Naive thymus-derived CD4-positive, alpha-beta T cell (primary cell): ENCODE measurements around the gene PLCL1. TPM values are rescaled to one million over a fixed set of nuclear protein-coding genes. Genes with fewer than 3 reads are reported as not detected.
A peak's percentile ranks its signal among the peaks of the same experiment; 100 is the strongest.

ENCODE experiments used
- ATAC-seq: fragments of 150-1000 bp; cut with Tn5 transposase; 2 replicates; pipeline ENCODE4 v1.10.0; 2021; ENCODE audit warnings: mild to moderate bottlenecking, moderate library complexity
- CTCF ChIA-PET: fragments of 350-600 bp; sonication (Branson Sonifier 250); formaldehyde crosslinking; loops from one replicate; lab custom pipeline; 2021; ENCODE audit warnings: antibody characterized with exemption; lab: Charles Lee
- POLR2A ChIA-PET: fragments of 350-600 bp; sonication (Branson Sonifier 250); formaldehyde crosslinking; loops from one replicate; lab custom pipeline; 2021; ENCODE audit warnings: antibody characterized with exemption, inconsistent platforms; lab: Charles Lee
- DNase-seq, 9 donors: peaks; one replicate each; pipeline versions ENCODE4 v3.0.0 to v3.0.0-alpha.2; 2020 to 2022; ENCODE audit warnings: mixed read lengths in 1 of 9
- H3K27ac ChIP-seq: one replicate; pipeline ENCODE4 v1.7.0; 2013; ENCODE audit warnings: mild to moderate bottlenecking, low read depth, low read length, moderate library complexity
- H3K27me3 ChIP-seq, 2 donors: one replicate each; pipeline ENCODE4 v1.7.0; 2013; ENCODE audit warnings: low read length in 2 of 2, mild to moderate bottlenecking in 2 of 2, moderate library complexity in 2 of 2; ENCODE audit not compliant: control insufficient read depth in 2 of 2, insufficient read depth in 2 of 2
- H3K36me3 ChIP-seq, 3 experiments: 1 replicate in 2 of 3; 2 replicates in 1 of 3; pipeline ENCODE4 v1.7.0; 2013; ENCODE audit warnings: low read length in 3 of 3, mild to moderate bottlenecking in 3 of 3, moderate library complexity in 1 of 3; ENCODE audit not compliant: insufficient read depth in 3 of 3, control insufficient read depth in 2 of 3
- H3K4me1 ChIP-seq, 2 donors: one replicate each; pipeline ENCODE4 v1.7.0; 2013; ENCODE audit warnings: low read length in 2 of 2, mild to moderate bottlenecking in 2 of 2, moderate library complexity in 1 of 2; ENCODE audit not compliant: control insufficient read depth in 2 of 2, insufficient read depth in 2 of 2
- H3K4me3 ChIP-seq: 2 replicates; pipeline ENCODE4 v1.7.0; 2013; ENCODE audit warnings: mild to moderate bottlenecking, low read length
- H3K9me3 ChIP-seq, 3 experiments: 1 replicate in 2 of 3; 2 replicates in 1 of 3; pipeline ENCODE4 v1.7.0; 2013; ENCODE audit warnings: low read length in 3 of 3; ENCODE audit not compliant: control insufficient read depth in 2 of 3
- H3K27ac Mint-ChIP-seq, 9 donors: one replicate each; pipeline ENCODE4 v1.8.0; 2020 to 2022; ENCODE audit warnings: mixed read lengths in 9 of 9, mild to moderate bottlenecking in 8 of 9, moderate library complexity in 5 of 9, inconsistent platforms in 2 of 9
- H3K27me3 Mint-ChIP-seq, 5 donors: one replicate each; pipeline ENCODE4 v1.8.0; 2021 to 2022; ENCODE audit warnings: mixed read lengths in 5 of 5, mild to moderate bottlenecking in 1 of 5
- H3K36me3 Mint-ChIP-seq, 5 donors: one replicate each; pipeline ENCODE4 v1.8.0; 2020 to 2022; ENCODE audit warnings: mixed read lengths in 5 of 5, mild to moderate bottlenecking in 3 of 5, inconsistent platforms in 1 of 5
- H3K4me1 Mint-ChIP-seq, 7 donors: one replicate each; pipeline ENCODE4 v1.8.0; 2020 to 2022; ENCODE audit warnings: mixed read lengths in 7 of 7, mild to moderate bottlenecking in 3 of 7, inconsistent platforms in 1 of 7
- H3K4me3 Mint-ChIP-seq, 10 donors: one replicate each; pipeline ENCODE4 v1.8.0; 2020 to 2022; ENCODE audit warnings: mild to moderate bottlenecking in 10 of 10, mixed read lengths in 10 of 10, moderate library complexity in 6 of 10, inconsistent platforms in 2 of 10
- H3K9me3 Mint-ChIP-seq, 11 donors: one replicate each; pipeline ENCODE4 v1.8.0; 2020 to 2022; ENCODE audit warnings: mixed read lengths in 11 of 11, mild to moderate bottlenecking in 4 of 11, inconsistent platforms in 1 of 11, moderate library complexity in 1 of 11
- intact Hi-C, 2 donors: fragments of 100-400 bp; cut with micrococcal nuclease; formaldehyde crosslinking; loops; one replicate each; pipeline ENCODE4 v1.15.1; 2023
- polyA plus RNA-seq, 2 donors: library from polyadenylated mRNA; unstranded; fragments of 300-500 nt; fragmentation: Illumina TruSeq; gene quantifications; one replicate each; pipeline ENCODE4 v1.2.3, GENCODE V29; 2021
- total RNA-seq, 6 experiments: library from RNA in 5 of 6; stranded (reverse) in 5 of 6; gene quantifications; 1 replicate in 5 of 6; 2 replicates in 1 of 6; pipeline ENCODE4 v1.2.3 and lab custom pipeline; 2021 to 2026

The PLCL1 gene
- total and polyA plus RNA-seq, 7 experiments from 2014 or later: 1.8 to 33.7 (median 22.7) TPM

DNA sequence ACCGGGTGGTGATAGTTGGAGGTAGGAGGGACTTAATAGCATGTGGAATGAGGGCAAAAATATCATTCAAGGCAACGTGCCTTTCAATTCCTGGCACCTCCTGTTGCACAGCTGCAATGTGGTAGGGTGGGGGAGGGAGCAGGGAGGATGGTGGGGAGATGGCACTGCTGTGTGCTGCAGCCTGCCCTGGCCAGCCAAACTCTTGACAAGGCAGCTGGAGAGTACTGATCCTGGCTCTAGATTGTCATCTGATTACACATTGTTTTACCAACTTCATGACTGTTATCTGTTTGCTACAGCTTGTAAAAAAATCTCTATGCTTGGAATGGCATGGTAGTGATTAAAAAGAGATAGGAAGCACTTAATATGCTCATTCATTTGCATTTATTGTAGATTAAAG is 47.7 kb downstream of the PLCL1 start:
- ChIA-PET CTCF (interaction anchor here (1.1 to 1.9 kb wide), 4 partner anchors 14 to 275 kb away, joined by 3 to 8 read pairs (median 4); no protein-coding TSS in a partner anchor), POLR2A (interaction anchor here (0.9 kb wide), 2 partner anchors 33 to 61 kb away, joined by 3 to 6 read pairs; no protein-coding TSS in a partner anchor)
- Mint-ChIP-seq H3K36me3 (peaks cover 0 to 3% (median 0%) of the 10 kb centered on the region in 5 donors), H3K9me3 (no peaks in the 10 kb centered on the region), H3K4me3 (peak overlapping the region in 6 of 10 donors; percentile 3 to 80 (median 26)), H3K27ac (peak overlapping the region in 8 of 9 donors; percentile 23 to 99 (median 98)), H3K4me1 (peaks cover 24 to 100% (median 93%) of the 10 kb centered on the region in 7 donors), H3K27me3 (no peaks in the 10 kb centered on the region)
- intact Hi-C loops: loop anchor here in 1 of 2 donors (5.0 kb wide), 1 partner anchor 40 kb away; no protein-coding TSS in a partner anchor
- ATAC-seq: no peak
- H3K36me3 ChIP-seq: no peaks in the 10 kb centered on the region
- DNase-seq: no peak
- H3K4me1 ChIP-seq: peaks cover 4 to 76% of the 10 kb centered on the region in 2 donors
- H3K27ac ChIP-seq: no peak overlapping the region
- H3K27me3 ChIP-seq: no peaks in the 10 kb centered on the region
- H3K9me3 ChIP-seq: no peaks in the 10 kb centered on the region
- H3K4me3 ChIP-seq: no peak overlapping the region

DNA sequence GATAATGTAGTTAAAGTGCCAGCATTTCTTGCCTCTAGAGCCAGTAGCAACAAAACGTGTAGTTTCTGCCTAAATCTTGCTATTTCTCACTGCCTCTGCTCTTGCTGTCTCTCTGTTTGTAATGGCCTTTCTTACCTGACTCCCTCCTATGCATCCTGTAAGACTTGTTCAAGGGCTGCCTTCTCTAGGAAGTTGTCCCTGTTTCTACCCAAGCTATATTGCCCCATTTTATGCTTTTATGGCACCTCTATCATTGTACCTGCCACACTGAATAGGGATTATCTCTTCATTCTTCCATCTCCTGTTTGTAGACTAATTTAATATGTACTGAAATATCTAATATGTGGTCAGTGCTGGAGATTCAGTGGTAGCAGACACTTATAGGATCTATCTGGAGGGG is 49.2 kb downstream of the PLCL1 start:
- H3K27ac Mint-ChIP-seq: peak overlapping the region in 7 of 9 donors; percentile 6 to 98 (median 25)
- peak overlapping the region in 1 of 10 donors; percentile 0 for H3K4me3 Mint-ChIP-seq
- Histone ChIP-seq H3K27ac (no peak overlapping the region), H3K36me3 (no peaks in the 10 kb centered on the region), H3K9me3 (no peaks in the 10 kb centered on the region), H3K4me1 (peaks cover 0 to 74% of the 10 kb centered on the region in 2 donors), H3K27me3 (no peaks in the 10 kb centered on the region), H3K4me3 (no peak overlapping the region)
- peaks cover 10 to 99% (median 91%) of the 10 kb centered on the region in 7 donors for H3K4me1 Mint-ChIP-seq
- peaks cover 0 to 8% (median 3%) of the 10 kb centered on the region in 5 donors for H3K36me3 Mint-ChIP-seq
- DNase-seq (no peak), ATAC-seq (no peak)
- CTCF ChIA-PET: interaction anchor here (0.6 to 1.9 kb wide), 4 partner anchors 10 to 56 kb away, joined by 3 to 8 read pairs (median 4); no protein-coding TSS in a partner anchor
- H3K27me3 Mint-ChIP-seq: no peaks in the 10 kb centered on the region
- POLR2A ChIA-PET: interaction anchor here (1.0 to 1.2 kb wide), 3 partner anchors 12 to 100 kb away, joined by 3 to 4 read pairs (median 3); no protein-coding TSS in a partner anchor
- intact Hi-C loops: loop anchor here in 1 of 2 donors (5.0 kb wide), 1 partner anchor 39 kb away; no protein-coding TSS in a partner anchor
- peaks cover 0 to 3% (median 0%) of the 10 kb centered on the region in 11 donors for H3K9me3 Mint-ChIP-seq

DNA sequence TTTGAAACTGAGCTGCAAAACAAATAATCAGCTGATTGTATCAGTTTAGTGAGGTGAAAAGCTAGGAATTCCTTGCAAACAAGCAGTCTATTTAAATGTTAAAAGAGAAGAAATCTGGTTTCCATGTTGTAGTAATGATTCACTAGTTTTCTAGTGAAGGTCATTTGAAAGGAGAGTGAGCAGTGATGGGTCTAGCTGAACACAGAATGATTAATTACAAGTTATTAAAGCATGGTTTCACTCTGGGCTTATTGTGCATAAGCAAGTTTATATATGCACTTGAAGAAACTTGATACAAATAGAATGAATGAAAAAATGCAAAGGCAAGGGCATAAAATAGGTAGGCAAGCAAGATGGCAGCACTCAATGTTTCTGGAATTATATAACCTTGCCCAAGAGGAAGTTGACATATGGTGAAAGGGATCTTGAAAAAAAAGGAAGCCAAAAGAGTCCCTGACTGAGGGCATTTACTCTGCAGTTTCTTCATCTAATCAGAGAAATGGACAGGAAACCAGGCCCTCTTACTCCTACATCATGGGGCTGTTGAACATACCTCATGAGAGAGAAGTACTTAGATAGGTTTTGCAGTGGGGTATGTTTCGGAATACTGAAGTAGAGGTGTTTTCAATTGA is 53.2 kb downstream of the PLCL1 start:
- Mint-ChIP-seq H3K4me1 (peaks cover 0 to 96% (median 77%) of the 10 kb centered on the region in 7 donors), H3K4me3 (peak overlapping the region in 5 of 10 donors; percentile 3 to 43 (median 34)), H3K27ac (peak overlapping the region in 5 of 9 donors; percentile 42 to 71 (median 59)), H3K36me3 (peaks cover 0 to 19% (median 7%) of the 10 kb centered on the region in 5 donors), H3K9me3 (peaks cover 0 to 11% (median 0%) of the 10 kb centered on the region in 11 donors), H3K27me3 (no peaks in the 10 kb centered on the region)
- ATAC-seq (peak; percentile 57), DNase-seq (no peak)
- Histone ChIP-seq H3K4me1 (peaks cover 0 to 41% of the 10 kb centered on the region in 2 donors), H3K4me3 (peak overlapping the region; percentile 19), H3K27me3 (no peaks in the 10 kb centered on the region), H3K36me3 (no peaks in the 10 kb centered on the region), H3K9me3 (no peaks in the 10 kb centered on the region), H3K27ac (no peak overlapping the region)
- CTCF ChIA-PET: interaction anchor here (1.2 kb wide), 1 partner anchor 20 kb away, joined by 4 read pairs; no protein-coding TSS in a partner anchor
- POLR2A ChIA-PET: interaction anchor here (0.7 to 4.0 kb wide), 6 partner anchors 8 to 31 kb away, joined by 3 to 22 read pairs (median 4); no protein-coding TSS in a partner anchor
- intact Hi-C loops: no loop called here

- H3K27me3 Mint-ChIP-seq: no peaks in the 10 kb centered on the region
- no peaks in the 10 kb centered on the region for H3K27me3 ChIP-seq
- H3K27ac ChIP-seq: no peak overlapping the region
- ChIA-PET POLR2A (interaction anchor here (0.6 to 4.0 kb wide), 7 partner anchors 9 to 57 kb away, joined by 3 to 22 read pairs (median 4); no protein-coding TSS in a partner anchor), CTCF (interaction anchor here (1.4 to 1.6 kb wide), 4 partner anchors 8 to 31 kb away, joined by 3 to 5 read pairs (median 4); no protein-coding TSS in a partner anchor)
- no peaks in the 10 kb centered on the region for H3K36me3 ChIP-seq
- H3K4me3 ChIP-seq: no peak overlapping the region
- ATAC-seq (no peak), DNase-seq (no peak)
- H3K4me1 Mint-ChIP-seq: peaks cover 0 to 96% (median 77%) of the 10 kb centered on the region in 7 donors
- H3K4me1 ChIP-seq: peaks cover 0 to 39% of the 10 kb centered on the region in 2 donors
- peak overlapping the region in 4 of 9 donors; percentile 30 to 71 (median 58) for H3K27ac Mint-ChIP-seq
- intact Hi-C loops: no loop called here
- H3K9me3 Mint-ChIP-seq: peaks cover 0 to 11% (median 0%) of the 10 kb centered on the region in 11 donors
- peaks cover 0 to 19% (median 7%) of the 10 kb centered on the region in 5 donors for H3K36me3 Mint-ChIP-seq
- no peaks in the 10 kb centered on the region for H3K9me3 ChIP-seq
- H3K4me3 Mint-ChIP-seq: peak overlapping the region in 1 of 10 donors; percentile 6
These were observed 54.3 kb downstream of the PLCL1 start for GRCh38 chr2:197858607-197859140.

DNA sequence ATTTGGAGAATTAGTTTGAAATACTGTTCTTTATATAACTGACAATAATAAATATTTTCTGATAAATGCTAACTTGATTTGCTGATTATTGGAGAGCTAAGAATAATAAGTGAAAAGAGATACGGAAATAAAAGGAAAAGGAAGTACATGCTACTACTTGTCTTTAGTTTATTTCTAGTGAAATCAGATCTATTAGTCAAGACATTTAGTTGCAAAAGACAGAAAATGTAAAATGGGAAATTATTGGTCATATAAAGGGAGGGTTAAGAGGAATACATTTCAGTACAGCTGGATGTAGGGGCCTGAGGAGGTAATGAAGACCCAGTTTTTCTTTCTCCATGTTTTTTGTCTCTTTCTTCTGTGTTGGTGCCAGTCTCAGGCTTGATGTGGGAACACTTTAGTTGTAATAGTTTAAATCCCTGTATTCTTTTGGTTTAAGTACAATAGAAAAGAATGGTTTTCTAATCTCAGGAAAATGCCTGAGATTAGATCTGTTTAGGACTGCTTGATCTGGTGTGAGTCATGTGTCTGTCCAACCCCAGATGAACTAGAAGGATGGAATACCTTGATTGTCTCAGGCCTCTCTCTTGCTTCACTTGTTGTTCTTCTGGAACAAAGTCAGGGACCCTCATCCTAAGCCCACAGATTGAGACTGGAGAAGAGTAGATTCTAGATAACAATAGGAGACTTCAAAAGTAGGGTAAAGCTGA is 58.0 kb downstream of the PLCL1 start:
- Histone ChIP-seq H3K27me3 (no peaks in the 10 kb centered on the region), H3K9me3 (no peaks in the 10 kb centered on the region), H3K36me3 (no peaks in the 10 kb centered on the region), H3K27ac (no peak overlapping the region), H3K4me3 (no peak overlapping the region), H3K4me1 (peaks cover 0 to 25% of the 10 kb centered on the region in 2 donors)
- Mint-ChIP-seq H3K27me3 (no peaks in the 10 kb centered on the region), H3K4me1 (peaks cover 2 to 86% (median 70%) of the 10 kb centered on the region in 7 donors), H3K27ac (peak overlapping the region in 2 of 9 donors; percentile 56 to 72), H3K9me3 (peaks cover 0 to 11% (median 0%) of the 10 kb centered on the region in 11 donors), H3K36me3 (peaks cover 0 to 18% (median 10%) of the 10 kb centered on the region in 5 donors), H3K4me3 (peak overlapping the region in 5 of 10 donors; percentile 7 to 52 (median 15))
- ATAC-seq (no peak), DNase-seq (no peak)
- ChIA-PET POLR2A (interaction anchor here (1.7 to 2.4 kb wide), 2 partner anchors 12 to 14 kb away, joined by 5 to 7 read pairs; no protein-coding TSS in a partner anchor), CTCF (no interaction called here)
- intact Hi-C loops: loop anchor here (10.0 kb wide), 1 partner anchor 158 kb away; the partner anchor contains the start of gene MARS2 (in 2 of the 2)
